Activated CD8-positive, alpha-beta memory T cell treated with anti-CD3 and anti-CD28 coated beads, Interleukin-2, amount 50 U/mL, for 24 hours (primary cell): Measurements from ENCODE around the gene GLCCI1.

Source experiments
- DNase-seq: peaks from one replicate; pipeline ENCODE4 v3.0.0-alpha.2; 2020; ENCODE audit errors: extremely low read depth

Gene GLCCI1

GRCh38 chr7:7962851-7963250 lies 5.7 kb upstream of the GLCCI1 start:
- DNase-seq = no peak

- DNase-seq = no peak
Measured at GRCh38 chr7:7964250-7964649, 4.3 kb upstream of the GLCCI1 start.

- no peak for DNase-seq
Measured at GRCh38 chr7:7964691-7965090, 3.9 kb upstream of the GLCCI1 start.

GRCh38 chr7:7965301-7965700 lies 3.3 kb upstream of the GLCCI1 start:
- no peak for DNase-seq

GRCh38 chr7:7966141-7966734 lies 2.4 kb upstream of the GLCCI1 start:
- no peak for DNase-seq

GRCh38 chr7:7967886-7968543 lies 581 bp upstream of the GLCCI1 start:
- no peak for DNase-seq

GRCh38 chr7:7969306-7970236 lies 975 bp downstream of the GLCCI1 start:
- DNase-seq = no peak

- no peak for DNase-seq
Measured at GRCh38 chr7:7970237-7970530, 1.6 kb downstream of the GLCCI1 start.

- DNase-seq = no peak
Measured at GRCh38 chr7:7970531-7971307, 2.1 kb downstream of the GLCCI1 start.

- DNase-seq = no peak
Measured at GRCh38 chr7:7971308-7972040, 2.9 kb downstream of the GLCCI1 start.

- DNase-seq = no peak
Measured at GRCh38 chr7:7972128-7972527, 3.5 kb downstream of the GLCCI1 start.

GRCh38 chr7:7972922-7973594 lies 4.5 kb downstream of the GLCCI1 start:
- DNase-seq = no peak

GRCh38 chr7:7976677-7977076 lies 8.1 kb downstream of the GLCCI1 start:
- no peak for DNase-seq

GRCh38 chr7:7977774-7978173 lies 9.2 kb downstream of the GLCCI1 start:
- no peak for DNase-seq

- DNase-seq = no peak
Measured at GRCh38 chr7:7978860-7979259, 10.3 kb downstream of the GLCCI1 start.

GRCh38 chr7:7979558-7979957 lies 11.0 kb downstream of the GLCCI1 start:
- no peak for DNase-seq

GRCh38 chr7:7980134-7980533 lies 11.5 kb downstream of the GLCCI1 start:
- DNase-seq = no peak

GRCh38 chr7:7982904-7983303 lies 14.3 kb downstream of the GLCCI1 start:
- DNase-seq = no peak

GRCh38 chr7:7984424-7984823 lies 15.8 kb downstream of the GLCCI1 start:
- DNase-seq = no peak

- DNase-seq = no peak
Measured at GRCh38 chr7:7988706-7989105, 20.1 kb downstream of the GLCCI1 start.

- no peak for DNase-seq
Measured at GRCh38 chr7:7989133-7989532, 20.5 kb downstream of the GLCCI1 start.
